Measurements from ENCODE around the gene CTDSPL2. TPM values are rescaled to one million over a fixed set of nuclear protein-coding genes. Genes with fewer than 3 reads are reported as not detected.
"Not testable (repeated sequence)": the region's sequence is repeated elsewhere in the genome, so short reads cannot be mapped to it uniquely, and the experiment has no call there.

CTDSPL2 gene
- total and polyA plus RNA-seq, 2 of the 8 experiments (the other 6 are each of a cell fraction or from before 2014, with no cell fraction given): 25.2 to 64.7 TPM

DNA sequence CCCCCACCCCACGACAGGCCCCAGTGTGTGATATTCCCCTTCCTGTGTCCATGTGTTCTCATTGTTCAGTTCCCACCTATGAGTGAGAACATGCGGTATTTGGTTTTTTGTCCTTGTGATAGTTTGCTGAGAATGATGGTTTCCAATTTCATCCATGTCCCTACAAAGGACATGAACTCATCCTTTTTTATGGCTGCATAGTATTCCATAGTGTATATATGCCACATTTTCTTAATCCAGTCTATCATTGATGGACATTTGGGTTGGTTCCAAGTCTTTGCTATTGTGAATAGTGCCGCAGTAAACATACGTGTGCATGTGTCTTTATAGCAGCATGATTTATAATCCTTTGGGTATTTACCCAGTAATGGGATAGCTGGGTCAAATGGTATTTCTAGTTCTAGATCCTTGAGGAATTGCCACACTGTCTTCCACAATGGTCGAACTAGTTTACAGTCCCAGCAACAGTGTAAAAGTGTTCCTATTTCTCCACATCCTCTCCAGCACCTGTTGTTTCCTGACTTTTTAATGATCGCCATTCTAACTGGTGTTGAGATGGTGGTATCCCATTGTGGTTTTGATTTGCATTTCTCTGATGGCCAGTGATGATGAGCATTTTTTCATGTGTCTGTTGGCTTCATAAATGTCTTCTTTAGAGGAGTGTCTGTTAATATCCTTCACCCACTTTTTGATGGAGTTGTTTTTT is 26.3 kb downstream of the CTDSPL2 start:
- POLR2A ChIA-PET (ENCODE audit: partially characterized antibody): not testable (repeated sequence)

More for the DNA sequence above, 26.3 kb downstream of the CTDSPL2 start:
- H3K79me1 ChIP-seq (ENCODE audit: low read depth, low read length); CTCF ChIA-PET (ENCODE audit: partially characterized antibody); H3K56ac ChIP-seq (replicated peaks; ENCODE audit: insufficient read length, low read depth, low read length); H2AFZ ChIP-seq (ENCODE audit: low read length); H3K14ac ChIP-seq (ENCODE audit: insufficient read length); H4K20me1 ChIP-seq (replicated peaks in 1 of 2; ENCODE audit: control insufficient read depth in 1 of 2, insufficient read depth in 2 of 2, low read length in 2 of 2); H3K23ac ChIP-seq (ENCODE audit: insufficient read length); DNase-seq (ENCODE audit: low read depth in 1 of 2, low spot score in 2 of 2); H2BK5ac ChIP-seq (ENCODE audit: low read depth, low read length); H3K4me3 ChIP-seq (ENCODE audit: extremely low read depth in 1 of 4, insufficient read depth in 2 of 4, low read depth in 3 of 4, low read length in 4 of 4); H3K4me2 ChIP-seq (ENCODE audit: insufficient read depth in 1 of 2, low read depth in 2 of 2, low read length in 2 of 2); H3K18ac ChIP-seq (ENCODE audit: extremely low read depth, low read length); H3K9me3 ChIP-seq (ENCODE audit: insufficient read depth in 2 of 2, low read depth in 1 of 2, low read length in 1 of 2); H3K27me3 ChIP-seq (replicated peaks in 1 of 4; ENCODE audit: control insufficient read depth in 3 of 4, extremely low read depth in 1 of 4, insufficient read depth in 3 of 4, low read length in 3 of 4); H3K27ac ChIP-seq (ENCODE audit: low read depth, low read length); H2AK5ac ChIP-seq (ENCODE audit: low read depth, low read length); H3K23me2 ChIP-seq (ENCODE audit: low read depth, low read length); H3K36me3 ChIP-seq (ENCODE audit: control insufficient read depth in 2 of 4, insufficient read depth in 4 of 4, low read length in 3 of 4); H3K4ac ChIP-seq (replicated peaks; ENCODE audit: insufficient read length, low read depth, low read length); FAIRE-seq; H3K9ac ChIP-seq (replicated peaks in 1 of 4; ENCODE audit: extremely low read depth in 1 of 4, low read depth in 3 of 4, low read length in 3 of 4); H2BK15ac ChIP-seq (ENCODE audit: low read length); H2BK120ac ChIP-seq (replicated peaks; ENCODE audit: low read depth, low read length); H4K8ac ChIP-seq (ENCODE audit: extremely low read depth, insufficient read depth, low read length); H4K5ac ChIP-seq (ENCODE audit: insufficient read length, low read depth, low read length); H2BK12ac ChIP-seq (ENCODE audit: low read depth, low read length); H2BK20ac ChIP-seq (ENCODE audit: low read length); H3K4me1 ChIP-seq (replicated peaks in 1 of 4; ENCODE audit: control insufficient read depth in 3 of 4, insufficient read depth in 4 of 4, low read length in 3 of 4); H4K91ac ChIP-seq (replicated peaks; ENCODE audit: insufficient read length, low read length): not testable (repeated sequence)
- WGBS, 2 experiments (ENCODE audit: extremely low coverage in 1 of 2, insufficient coverage in 1 of 2, insufficient read length in 1 of 2, insufficient replicate concordance in 2 of 2, low coverage in 1 of 2, low lambda C conversion rate in 2 of 2, missing lambda C conversion rate in 1 of 2): 97% methylated on average over 4 of the region's 6 CpGs; no CpG with 5 or more reads in 1 of the 2 experiments
- H3K79me2 ChIP-seq (ENCODE audit: control insufficient read depth in 1 of 2, insufficient read depth in 2 of 2, low read length in 2 of 2): peaks cover 11 to 82% of the 10 kb centered on the region in 2 experiments
